Measurements from ENCODE around the gene ANXA1.

- no peak for TF ChIP-seq CTCF (IDR thresholded peaks at IDR 0.05)
- no peak for TF ChIP-seq EP300 (IDR thresholded peaks at IDR 0.05)
- TF ChIP-seq POLR2A (IDR thresholded peaks at IDR 0.05) = no peak
Observed at GRCh38 chr9:73143711-73144328, 7.8 kb upstream of the ANXA1 start.

Measured in stomach (tissue), 4 donors.